ENCODE results near the gene FBXO42. TPM values are rescaled to one million over a fixed set of nuclear protein-coding genes. Genes with fewer than 3 reads are reported as not detected.

FBXO42 gene
- total and polyA plus RNA-seq, 2 of the 8 experiments (the other 6 are each of a cell fraction or from before 2014, with no cell fraction given): 15.1 to 17.0 TPM

GRCh38 chr1:16262067-16262466 lies 90.2 kb downstream of the FBXO42 start:
- Histone ChIP-seq H2BK20ac (ENCODE audit: low read length) (no peak overlapping the region), H3K14ac (ENCODE audit: insufficient read length) (no peak overlapping the region), H3K27ac (ENCODE audit: low read depth, low read length) (no peak overlapping the region), H3K9me3 (ENCODE audit: insufficient read depth in 2 of 2, low read depth in 1 of 2, low read length in 1 of 2) (no peaks in the 10 kb centered on the region), H3K27me3 (replicated peaks in 1 of 4; ENCODE audit: control insufficient read depth in 3 of 4, extremely low read depth in 1 of 4, insufficient read depth in 3 of 4, low read length in 3 of 4) (no peaks in the 10 kb centered on the region), H2BK12ac (ENCODE audit: low read depth, low read length) (no peak overlapping the region), H3K4me1 (replicated peaks in 1 of 4; ENCODE audit: control insufficient read depth in 3 of 4, insufficient read depth in 4 of 4, low read length in 3 of 4) (no peaks in the 10 kb centered on the region; a peak in 1 of 7 replicates), H3K23me2 (ENCODE audit: low read depth, low read length) (no peaks in the 10 kb centered on the region), H3K79me1 (ENCODE audit: low read depth, low read length) (no peaks in the 10 kb centered on the region; the same call in 1 of the 2 replicates), H2AK5ac (ENCODE audit: low read depth, low read length) (no peak overlapping the region), H2BK15ac (ENCODE audit: low read length) (no peak overlapping the region), H3K56ac (replicated peaks; ENCODE audit: insufficient read length, low read depth, low read length) (no peak overlapping the region), H2BK5ac (ENCODE audit: low read depth, low read length) (no peak overlapping the region), H4K8ac (ENCODE audit: extremely low read depth, insufficient read depth, low read length) (no peak overlapping the region), H4K91ac (replicated peaks; ENCODE audit: insufficient read length, low read length) (no peak overlapping the region), H3K18ac (ENCODE audit: extremely low read depth, low read length) (no peak overlapping the region), H3K23ac (ENCODE audit: insufficient read length) (no peak overlapping the region), H4K20me1 (replicated peaks in 1 of 2; ENCODE audit: control insufficient read depth in 1 of 2, insufficient read depth in 2 of 2, low read length in 2 of 2) (no peaks in the 10 kb centered on the region), H3K79me2 (ENCODE audit: control insufficient read depth in 1 of 2, insufficient read depth in 2 of 2, low read length in 2 of 2) (peaks cover 0 to 3% of the 10 kb centered on the region in 2 experiments; a peak in 1 of 4 replicates), H2AFZ (ENCODE audit: low read length) (no peak overlapping the region), H4K5ac (ENCODE audit: insufficient read length, low read depth, low read length) (no peak overlapping the region), H3K4me2 (ENCODE audit: insufficient read depth in 1 of 2, low read depth in 2 of 2, low read length in 2 of 2) (no peak overlapping the region), H2BK120ac (replicated peaks; ENCODE audit: low read depth, low read length) (no peak overlapping the region), H3K36me3 (ENCODE audit: control insufficient read depth in 2 of 4, insufficient read depth in 4 of 4, low read length in 3 of 4) (no peaks in the 10 kb centered on the region), H3K9ac (replicated peaks in 1 of 4; ENCODE audit: extremely low read depth in 1 of 4, low read depth in 3 of 4, low read length in 3 of 4) (no peak overlapping the region), H3K4ac (replicated peaks; ENCODE audit: insufficient read length, low read depth, low read length) (no peak overlapping the region), H3K4me3 (ENCODE audit: extremely low read depth in 1 of 4, insufficient read depth in 2 of 4, low read depth in 3 of 4, low read length in 4 of 4) (no peak overlapping the region)
- TF ChIP-seq BRCA1 (IDR thresholded peaks at IDR 0.05; ENCODE audit: low read depth, low read length): no peak
- no peak for TF ChIP-seq CTCF (IDR thresholded peaks at IDR 0.05; ENCODE audit: control extremely low read depth in 1 of 3, insufficient read depth in 1 of 3, low read depth in 1 of 3, low read length in 3 of 3)
- no peak for TF ChIP-seq RBBP5 (IDR thresholded peaks at IDR 0.05; ENCODE audit: borderline replicate concordance, low read depth, low read length)
- CTCF ChIA-PET (ENCODE audit: partially characterized antibody): interaction anchor here (1.0 to 3.5 kb wide), 2 partner anchors 17 to 183 kb away, joined by 3 to 14 read pairs; no protein-coding TSS in a partner anchor
- no peak for FAIRE-seq
- POLR2A ChIA-PET (ENCODE audit: partially characterized antibody): no interaction called here
- no peak for DNase-seq (ENCODE audit: low read depth in 1 of 2, low spot score in 2 of 2)
- 100% methylated on average over 1 of the region's 1 CpG; no CpG with 5 or more reads in 1 of the 2 experiments for WGBS, 2 experiments (ENCODE audit: extremely low coverage in 1 of 2, insufficient coverage in 1 of 2, insufficient read length in 1 of 2, insufficient replicate concordance in 2 of 2, low coverage in 1 of 2, low lambda C conversion rate in 2 of 2, missing lambda C conversion rate in 1 of 2)
